DOHH2 (cell line): ENCODE data around the gene KLRF1.

Source experiments
- H3F3A ChIP-seq: fragments of 200-600 bp; sonication (generic), shearing (Covaris generic); 2 replicates; pipeline ENCODE4 v1.6.0; 2016; ENCODE audit warnings: antibody characterized with exemption, mild to moderate bottlenecking; ENCODE audit not compliant: control insufficient read depth, insufficient read depth
- H3K27ac ChIP-seq: fragments of 200-600 bp; sonication (generic); 2 replicates; pipeline ENCODE4 v1.5.1; 2014; ENCODE audit warnings: low read depth, mild to moderate bottlenecking, low read length, moderate library complexity
- H3K27me3 ChIP-seq: fragments of 200-600 bp; sonication (generic); 2 replicates; pipeline ENCODE4 v1.6.1; 2014; ENCODE audit warnings: mild to moderate bottlenecking, low read length, mixed read lengths; ENCODE audit not compliant: control insufficient read depth
- H3K36me3 ChIP-seq: fragments of 200-600 bp; sonication (generic); 2 replicates; pipeline ENCODE4 v1.6.1; 2014; ENCODE audit warnings: mild to moderate bottlenecking, low read length, moderate library complexity, mixed read lengths; ENCODE audit not compliant: control insufficient read depth
- H3K4me1 ChIP-seq: fragments of 200-600 bp; sonication (generic); 2 replicates; pipeline ENCODE4 v1.6.1; 2014; ENCODE audit warnings: mild to moderate bottlenecking, low read length, mixed read lengths; ENCODE audit not compliant: control insufficient read depth
- H3K4me2 ChIP-seq: fragments of 200-600 bp; sonication (generic); 2 replicates; pipeline ENCODE4 v1.6.0; 2014; ENCODE audit warnings: mild to moderate bottlenecking, low read length, moderate library complexity
- H3K4me3 ChIP-seq: fragments of 200-600 bp; sonication (generic); 2 replicates; pipeline ENCODE4 v1.5.1; 2014; ENCODE audit warnings: mild to moderate bottlenecking, low read length, mixed read lengths
- H3K79me2 ChIP-seq: fragments of 200-600 bp; sonication (generic); 2 replicates; pipeline ENCODE4 v1.6.1; 2014; ENCODE audit warnings: mild to moderate bottlenecking, low read length, mixed read lengths; ENCODE audit not compliant: control insufficient read depth
- H3K9me2 ChIP-seq: fragments of 200-600 bp; sonication (generic); replicated peaks from 2 replicates; pipeline ENCODE4 v1.6.1; 2014; ENCODE audit warnings: mild to moderate bottlenecking, low read length, mixed read lengths; ENCODE audit not compliant: control insufficient read depth
- H3K9me3 ChIP-seq: fragments of 200-600 bp; sonication (generic); 2 replicates; pipeline ENCODE4 v1.6.1; 2014; ENCODE audit warnings: antibody characterized with exemption, low read length, mixed read lengths; ENCODE audit not compliant: control insufficient read depth, insufficient read depth
- H4K20me1 ChIP-seq: fragments of 200-600 bp; sonication (generic); 2 replicates; pipeline ENCODE4 v1.6.0; 2014; ENCODE audit warnings: low read depth, mild to moderate bottlenecking, antibody characterized with exemption, low read length, moderate library complexity; ENCODE audit not compliant: control insufficient read depth, insufficient read depth
- EZH2phosphoT487 ChIP-seq: fragments of 200-600 bp; sonication (generic); IDR thresholded peaks from 2 replicates; pipeline ENCODE4 v1.6.1; 2017; ENCODE audit warnings: borderline replicate concordance, mild to moderate bottlenecking, antibody characterized with exemption, low read length, moderate library complexity, mixed read lengths
- TF ChIP-seq, protein P1 (sequence below): fragments of 200-600 bp; sonication (generic); IDR thresholded peaks from one replicate; pipeline ENCODE4 v1.5.1; 2014; ENCODE audit warnings: antibody characterized with exemption, mild to moderate bottlenecking, low read depth, low read length; ENCODE audit not compliant: poor library complexity, severe bottlenecking

Gene KLRF1

DNA sequence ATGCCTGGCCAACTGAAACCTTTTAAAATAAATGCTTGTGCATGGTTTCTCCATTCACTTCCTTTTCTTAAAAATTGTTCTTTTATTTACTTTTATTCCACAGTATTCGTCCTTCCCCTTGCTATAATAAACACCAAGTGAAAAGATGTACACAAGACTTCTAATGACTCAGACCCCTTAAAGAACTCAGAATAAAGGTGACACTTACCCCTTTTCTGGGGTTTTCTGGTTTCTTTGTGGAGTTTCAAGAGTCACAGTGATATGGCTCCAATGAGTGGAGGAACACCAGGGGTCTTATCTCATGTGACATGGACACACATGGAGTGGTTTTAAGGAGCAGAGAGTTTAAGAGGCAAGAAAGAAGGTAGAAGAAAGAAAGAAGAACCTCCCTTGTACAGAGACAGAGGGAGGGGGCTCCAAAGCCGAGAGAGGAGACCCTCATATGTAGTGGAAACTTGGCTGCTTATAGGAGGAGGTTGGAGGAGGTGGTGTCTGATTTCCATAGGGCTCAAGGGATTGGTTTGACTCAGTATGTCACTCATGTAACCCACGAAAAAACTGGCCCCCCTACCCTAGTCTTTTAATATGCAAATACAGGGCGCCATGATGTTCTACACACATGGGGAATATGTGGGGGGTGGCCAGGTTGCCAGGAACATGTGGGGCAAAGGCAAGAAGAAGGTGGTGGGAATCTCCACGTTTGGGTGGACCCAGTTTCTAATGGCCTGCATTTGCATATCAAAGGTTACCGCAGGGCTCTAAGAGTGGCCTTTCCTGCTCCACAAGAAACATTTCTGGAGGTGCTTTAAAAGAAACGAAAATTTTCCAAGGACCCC lies 44.5 kb upstream of the KLRF1 start:
- Histone ChIP-seq H4K20me1 (no peaks in the 10 kb centered on the region), H3K36me3 (no peaks in the 10 kb centered on the region), H3K4me2 (no peak overlapping the region), H3K27ac (no peak overlapping the region), H3F3A (no peaks in the 10 kb centered on the region), H3K4me1 (peaks cover 10% of the 10 kb centered on the region), H3K4me3 (no peak overlapping the region), H3K9me2 (no peaks in the 10 kb centered on the region), H3K27me3 (peaks cover 68% of the 10 kb centered on the region), H3K9me3 (no peaks in the 10 kb centered on the region), H3K79me2 (no peaks in the 10 kb centered on the region)
- TF ChIP-seq EZH2phosphoT487: no peak
- TF ChIP-seq, protein P1, sequence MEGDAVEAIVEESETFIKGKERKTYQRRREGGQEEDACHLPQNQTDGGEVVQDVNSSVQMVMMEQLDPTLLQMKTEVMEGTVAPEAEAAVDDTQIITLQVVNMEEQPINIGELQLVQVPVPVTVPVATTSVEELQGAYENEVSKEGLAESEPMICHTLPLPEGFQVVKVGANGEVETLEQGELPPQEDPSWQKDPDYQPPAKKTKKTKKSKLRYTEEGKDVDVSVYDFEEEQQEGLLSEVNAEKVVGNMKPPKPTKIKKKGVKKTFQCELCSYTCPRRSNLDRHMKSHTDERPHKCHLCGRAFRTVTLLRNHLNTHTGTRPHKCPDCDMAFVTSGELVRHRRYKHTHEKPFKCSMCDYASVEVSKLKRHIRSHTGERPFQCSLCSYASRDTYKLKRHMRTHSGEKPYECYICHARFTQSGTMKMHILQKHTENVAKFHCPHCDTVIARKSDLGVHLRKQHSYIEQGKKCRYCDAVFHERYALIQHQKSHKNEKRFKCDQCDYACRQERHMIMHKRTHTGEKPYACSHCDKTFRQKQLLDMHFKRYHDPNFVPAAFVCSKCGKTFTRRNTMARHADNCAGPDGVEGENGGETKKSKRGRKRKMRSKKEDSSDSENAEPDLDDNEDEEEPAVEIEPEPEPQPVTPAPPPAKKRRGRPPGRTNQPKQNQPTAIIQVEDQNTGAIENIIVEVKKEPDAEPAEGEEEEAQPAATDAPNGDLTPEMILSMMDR: no peak

DNA sequence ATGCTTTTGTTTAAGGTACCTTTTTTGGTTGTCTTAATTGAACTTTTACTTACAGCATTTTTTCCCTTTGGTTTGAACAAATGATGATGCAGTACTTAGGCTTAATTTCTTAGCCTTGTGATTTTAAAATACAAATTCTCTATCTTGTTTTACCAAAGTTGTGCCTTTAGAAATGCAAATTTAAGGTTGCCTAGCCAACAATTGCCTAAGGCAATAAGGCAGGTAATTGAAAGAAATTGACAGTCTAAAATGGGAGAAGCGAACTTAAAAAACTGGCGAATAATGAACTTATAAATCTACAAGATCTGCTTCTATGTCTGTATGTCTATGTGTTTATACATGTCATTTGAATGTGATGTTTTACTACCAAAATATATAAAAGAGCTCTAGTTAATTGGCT lies 43.0 kb upstream of the KLRF1 start:
- Histone ChIP-seq H3K4me1 (peaks cover 4% of the 10 kb centered on the region), H3K4me2 (no peak overlapping the region), H3K27me3 (peaks cover 66% of the 10 kb centered on the region), H3K4me3 (no peak overlapping the region), H4K20me1 (no peaks in the 10 kb centered on the region), H3K27ac (no peak overlapping the region), H3K9me2 (no peaks in the 10 kb centered on the region), H3F3A (no peaks in the 10 kb centered on the region), H3K9me3 (no peaks in the 10 kb centered on the region), H3K36me3 (no peaks in the 10 kb centered on the region), H3K79me2 (no peaks in the 10 kb centered on the region)
- TF ChIP-seq EZH2phosphoT487: no peak
- TF ChIP-seq, protein P1: no peak

DNA sequence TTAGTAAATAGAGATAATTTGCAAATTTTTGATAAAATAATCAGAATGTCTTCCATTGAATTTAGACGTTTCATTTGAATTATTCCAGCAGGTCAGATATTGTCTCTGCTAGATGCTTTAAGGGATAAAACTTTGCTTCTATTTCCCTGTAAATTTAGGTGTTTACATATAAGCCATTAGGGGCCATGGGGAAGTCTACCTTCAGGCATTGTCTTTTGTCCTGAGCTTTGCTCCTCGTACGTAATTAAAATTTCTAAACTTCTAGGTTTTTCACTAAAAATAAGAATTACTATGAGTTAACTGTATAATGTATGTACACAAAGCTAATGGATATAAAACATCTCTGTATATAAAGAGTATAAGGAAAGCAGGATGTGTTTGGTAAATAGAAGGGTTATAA lies 42.5 kb upstream of the KLRF1 start:
- no peaks in the 10 kb centered on the region for H4K20me1 ChIP-seq
- TF ChIP-seq, protein P1: no peak
- TF ChIP-seq EZH2phosphoT487: no peak
- no peaks in the 10 kb centered on the region for H3F3A ChIP-seq
- no peaks in the 10 kb centered on the region for H3K79me2 ChIP-seq
- H3K9me3 ChIP-seq: peaks cover 2% of the 10 kb centered on the region; the same call in 1 of the 2 replicates
- peaks cover 66% of the 10 kb centered on the region for H3K27me3 ChIP-seq
- no peak overlapping the region for H3K4me3 ChIP-seq
- no peaks in the 10 kb centered on the region for H3K4me1 ChIP-seq
- no peak overlapping the region for H3K27ac ChIP-seq
- H3K4me2 ChIP-seq: no peak overlapping the region
- no peaks in the 10 kb centered on the region for H3K9me2 ChIP-seq
- no peaks in the 10 kb centered on the region for H3K36me3 ChIP-seq
